K562 (cell line): ENCODE results near the gene MIEF1. TPM values are rescaled to one million over a fixed set of nuclear protein-coding genes. Genes with fewer than 3 reads are reported as not detected.
A peak's percentile ranks its signal among the peaks of the same experiment; 100 is the strongest.

ENCODE experiments used
- DACH1 ChIP-seq: fragments of 450-650 bp; IDR thresholded peaks from 2 replicates; pipeline ENCODE4 v1.6.1; 2018; ENCODE audit not compliant: partially characterized antibody
- EZH2 ChIP-seq: IDR thresholded peaks from 2 replicates; pipeline ENCODE4 v1.6.1; 2012; ENCODE audit warnings: low read depth, mild to moderate bottlenecking, inconsistent platforms, low read length, borderline replicate concordance
- HNRNPH1 ChIP-seq: fragments of 200-400 bp; formaldehyde crosslinking; optimal IDR thresholded peaks from 2 replicates; pipeline ENCODE3; 2017; ENCODE audit warnings: low read depth, mild to moderate bottlenecking, low read length, moderate library complexity
- NEUROD1 ChIP-seq: fragments of 150-350 bp; IDR thresholded peaks from 2 replicates; pipeline ENCODE4 v1.6.1; 2014; ENCODE audit warnings: borderline replicate concordance, low read length, low read depth; ENCODE audit not compliant: partially characterized antibody
- RUNX1 ChIP-seq: sonication (generic); IDR thresholded peaks from 2 replicates; pipeline ENCODE4 v1.6.1; 2016; ENCODE audit warnings: antibody characterized with exemption, low read depth
- SMC3 ChIP-seq: conservative IDR thresholded peaks from 2 replicates; pipeline ENCODE4 v1.6.1; 2011; ENCODE audit warnings: low read depth, low read length, improper control_type of control experiment; ENCODE audit not compliant: insufficient read depth
- SNIP1 ChIP-seq: fragments of 450-650 bp; IDR thresholded peaks from 2 replicates; pipeline ENCODE4 v1.7.1; 2017; ENCODE audit warnings: low read depth, mild to moderate bottlenecking
- STAT5B ChIP-seq: fragments of 250-450 bp; sonication (Bioruptor Pico); IDR thresholded peaks from 2 replicates; pipeline ENCODE4 v1.8.0; 2021; ENCODE audit warnings: mild to moderate bottlenecking, inconsistent platforms
- TAF15 ChIP-seq: fragments of 200-400 bp; formaldehyde crosslinking; IDR thresholded peaks from 2 replicates; pipeline ENCODE4 v1.6.1; 2017; ENCODE audit warnings: mild to moderate bottlenecking, low read depth, low read length, moderate library complexity
- ZBTB17 ChIP-seq: fragments of 450-650 bp; formaldehyde crosslinking; IDR thresholded peaks from 2 replicates; pipeline ENCODE4 v1.4.0; 2020; ENCODE audit warnings: mild to moderate bottlenecking
- ZBTB2 ChIP-seq: fragments of 450-650 bp; IDR thresholded peaks from 2 replicates; pipeline ENCODE4 v1.6.1; 2016; ENCODE audit warnings: antibody characterized with exemption
- ZFP1 ChIP-seq: fragments of 450-650 bp; formaldehyde crosslinking; IDR thresholded peaks from 2 replicates; pipeline ENCODE4 v1.4.0; 2020; ENCODE audit warnings: mild to moderate bottlenecking, mixed read lengths
- ZFP30 ChIP-seq: fragments of 250-450 bp; sonication (Bioruptor Pico); IDR thresholded peaks from 2 replicates; pipeline ENCODE4 v1.8.0; 2022; ENCODE audit warnings: moderate library complexity, mild to moderate bottlenecking, inconsistent platforms, borderline replicate concordance
- ZNF124 ChIP-seq: sonication (generic); formaldehyde crosslinking; IDR thresholded peaks from 2 replicates; pipeline ENCODE4 v1.8.1; 2022; ENCODE audit warnings: missing genetic modification reagents
- ZNF175 ChIP-seq: fragments of 200-800 bp; sonication (Bioruptor generic); IDR thresholded peaks from 2 replicates; pipeline ENCODE4 v1.6.1; 2016; ENCODE audit warnings: low read depth, mild to moderate bottlenecking, missing genetic modification characterization, missing compliant biosample characterization
- ZNF212 ChIP-seq: fragments of 450-650 bp; formaldehyde crosslinking; IDR thresholded peaks from 2 replicates; pipeline ENCODE4 v1.4.0; 2020; ENCODE audit warnings: mild to moderate bottlenecking
- ZNF253 ChIP-seq: fragments of 250-450 bp; sonication (Bioruptor Pico); conservative IDR thresholded peaks from 2 replicates; pipeline ENCODE4 v1.6.1; 2021; ENCODE audit warnings: mild to moderate bottlenecking
- ZNF316 ChIP-seq: fragments of 450-650 bp; IDR thresholded peaks from 2 replicates; pipeline ENCODE4 v1.6.1; 2016
- ZNF76 ChIP-seq: fragments of 250-450 bp; sonication (Bioruptor Pico); IDR thresholded peaks from 2 replicates; pipeline ENCODE4 v1.4.0; 2020; ENCODE audit warnings: mild to moderate bottlenecking, moderate library complexity, borderline replicate concordance
- ZSCAN29 ChIP-seq: fragments of 450-650 bp; IDR thresholded peaks from 2 replicates; pipeline ENCODE4 v1.6.1; 2017
- polyA plus RNA-seq, 8 experiments: library from polyadenylated mRNA; depleted of rRNA in 4 of 8; stranded (reverse) in 5 of 8; unstranded in 3 of 8; fragments of >200 nt; fragmentation: Nextera tagmentation in 2 of 8; fragmentation: Illumina TruSeq in 1 of 8; extraction: Ambion mirVana in 2 of 8; extraction: Trizol in 1 of 8; gene quantifications; 2 replicates each; pipeline versions ENCODE4 v1.2.1 to v1.2.3, GENCODE V29; 2011 to 2014; ENCODE audit warnings: inconsistent platforms in 1 of 8, missing spikeins in 1 of 8
- total RNA-seq, 7 experiments: library from RNA; depleted of rRNA in 6 of 7; stranded (reverse); fragments of >200 nt in 6 of 7; fragmentation: Illumina TruSeq in 2 of 7; extraction: Trizol in 2 of 7; gene quantifications; 2 replicates each; pipeline versions ENCODE4 v1.2.1 to v1.2.3, GENCODE V29; 2011 to 2021; ENCODE audit warnings: low replicate concordance in 1 of 7
- TF ChIP-seq, protein P1 (sequence below): sonication (generic); formaldehyde crosslinking; IDR thresholded peaks from 2 replicates; pipeline ENCODE4 v1.8.1; 2023; ENCODE audit warnings: mild to moderate bottlenecking, missing genetic modification reagents
- TF ChIP-seq, protein P2 (sequence below): fragments of 450-650 bp; formaldehyde crosslinking; IDR thresholded peaks from 2 replicates; pipeline ENCODE4 v1.4.0; 2020; ENCODE audit warnings: mild to moderate bottlenecking, moderate library complexity
- TF ChIP-seq, protein P3 (sequence below): IDR thresholded peaks from 2 replicates; pipeline ENCODE4 v1.6.1; 2012; ENCODE audit warnings: low read depth, low read length, improper control_type of control experiment, borderline replicate concordance

MIEF1 gene
- total and polyA plus RNA-seq, 9 of the 15 experiments (the other 6 are each of a cell fraction or from before 2014, with no cell fraction given) = 10.9 to 51.8 (median 25.5) TPM

DNA sequence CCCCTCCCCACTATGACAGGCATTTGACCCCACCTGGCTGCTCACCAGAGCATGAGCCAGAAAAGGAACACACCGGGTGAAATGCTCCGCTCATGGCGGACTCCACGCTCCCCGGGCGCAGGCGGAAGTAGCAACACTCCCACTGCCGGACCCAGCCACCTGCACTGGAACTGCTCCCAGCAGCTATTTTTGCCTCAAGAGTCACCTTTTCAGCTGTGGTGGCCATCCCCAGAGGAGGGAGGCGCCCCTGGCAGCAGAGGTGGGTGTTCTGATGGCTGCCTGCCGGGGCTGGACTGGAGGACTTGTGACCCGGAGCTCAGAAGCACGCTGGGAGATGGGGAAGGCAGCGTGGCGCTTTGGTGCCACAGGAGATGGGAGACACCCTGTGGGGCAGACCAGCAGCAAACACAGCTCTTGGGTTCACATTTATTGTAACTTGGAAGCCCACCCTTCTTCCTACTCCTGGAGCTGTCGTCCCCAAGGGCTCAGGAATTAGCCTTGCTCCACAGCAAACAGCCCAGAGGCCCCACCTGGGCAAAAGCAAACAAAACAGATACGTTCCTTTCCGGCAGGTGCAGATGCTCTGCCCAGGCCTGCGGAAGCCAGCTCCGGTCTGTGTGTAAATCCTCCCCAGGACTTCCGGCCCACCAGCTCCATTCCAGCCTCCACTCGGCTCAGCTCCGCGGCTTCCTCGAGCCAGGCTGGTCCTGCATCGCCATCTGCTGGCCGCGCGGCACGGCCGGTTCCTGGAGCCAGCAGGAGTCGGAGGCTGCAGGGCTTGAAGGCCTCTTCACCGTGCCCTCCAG is 26.8 kb downstream of the MIEF1 start (continued):
- TF ChIP-seq ZFP30 (CRISPR knock-in tag) (no peak), STAT5B (CRISPR knock-in tag) (no peak), DACH1 (peak; percentile 18), HNRNPH1 (no peak), NEUROD1 (peak; percentile 100), ZNF212 (CRISPR knock-in tag) (no peak), ZFP1 (CRISPR knock-in tag) (no peak), EZH2 (no peak), TAF15 (no peak), SNIP1 (no peak), ZNF76 (CRISPR knock-in tag) (0 out of 2 replicates have a peak, but pooled peaks have one; percentile 26), ZNF124 (CRISPR knock-in tag) (no peak), ZBTB17 (CRISPR knock-in tag) (0 out of 2 replicates have a peak, but pooled peaks have one; percentile 44), SMC3 (peak; percentile 97), ZBTB2 (no peak), ZNF175 (no peak), RUNX1 (no peak), ZNF316 (no peak), ZSCAN29 (peak; percentile 73; the same call in 1 of the 2 replicates), ZNF253 (CRISPR knock-in tag) (no peak)
- TF ChIP-seq, protein P1, sequence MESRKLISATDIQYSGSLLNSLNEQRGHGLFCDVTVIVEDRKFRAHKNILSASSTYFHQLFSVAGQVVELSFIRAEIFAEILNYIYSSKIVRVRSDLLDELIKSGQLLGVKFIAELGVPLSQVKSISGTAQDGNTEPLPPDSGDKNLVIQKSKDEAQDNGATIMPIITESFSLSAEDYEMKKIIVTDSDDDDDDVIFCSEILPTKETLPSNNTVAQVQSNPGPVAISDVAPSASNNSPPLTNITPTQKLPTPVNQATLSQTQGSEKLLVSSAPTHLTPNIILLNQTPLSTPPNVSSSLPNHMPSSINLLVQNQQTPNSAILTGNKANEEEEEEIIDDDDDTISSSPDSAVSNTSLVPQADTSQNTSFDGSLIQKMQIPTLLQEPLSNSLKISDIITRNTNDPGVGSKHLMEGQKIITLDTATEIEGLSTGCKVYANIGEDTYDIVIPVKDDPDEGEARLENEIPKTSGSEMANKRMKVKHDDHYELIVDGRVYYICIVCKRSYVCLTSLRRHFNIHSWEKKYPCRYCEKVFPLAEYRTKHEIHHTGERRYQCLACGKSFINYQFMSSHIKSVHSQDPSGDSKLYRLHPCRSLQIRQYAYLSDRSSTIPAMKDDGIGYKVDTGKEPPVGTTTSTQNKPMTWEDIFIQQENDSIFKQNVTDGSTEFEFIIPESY (CRISPR knock-in tag) = peak; percentile 91
- TF ChIP-seq, protein P2, sequence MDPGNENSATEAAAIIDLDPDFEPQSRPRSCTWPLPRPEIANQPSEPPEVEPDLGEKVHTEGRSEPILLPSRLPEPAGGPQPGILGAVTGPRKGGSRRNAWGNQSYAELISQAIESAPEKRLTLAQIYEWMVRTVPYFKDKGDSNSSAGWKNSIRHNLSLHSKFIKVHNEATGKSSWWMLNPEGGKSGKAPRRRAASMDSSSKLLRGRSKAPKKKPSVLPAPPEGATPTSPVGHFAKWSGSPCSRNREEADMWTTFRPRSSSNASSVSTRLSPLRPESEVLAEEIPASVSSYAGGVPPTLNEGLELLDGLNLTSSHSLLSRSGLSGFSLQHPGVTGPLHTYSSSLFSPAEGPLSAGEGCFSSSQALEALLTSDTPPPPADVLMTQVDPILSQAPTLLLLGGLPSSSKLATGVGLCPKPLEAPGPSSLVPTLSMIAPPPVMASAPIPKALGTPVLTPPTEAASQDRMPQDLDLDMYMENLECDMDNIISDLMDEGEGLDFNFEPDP (CRISPR knock-in tag) = no peak
- TF ChIP-seq, protein P3, sequence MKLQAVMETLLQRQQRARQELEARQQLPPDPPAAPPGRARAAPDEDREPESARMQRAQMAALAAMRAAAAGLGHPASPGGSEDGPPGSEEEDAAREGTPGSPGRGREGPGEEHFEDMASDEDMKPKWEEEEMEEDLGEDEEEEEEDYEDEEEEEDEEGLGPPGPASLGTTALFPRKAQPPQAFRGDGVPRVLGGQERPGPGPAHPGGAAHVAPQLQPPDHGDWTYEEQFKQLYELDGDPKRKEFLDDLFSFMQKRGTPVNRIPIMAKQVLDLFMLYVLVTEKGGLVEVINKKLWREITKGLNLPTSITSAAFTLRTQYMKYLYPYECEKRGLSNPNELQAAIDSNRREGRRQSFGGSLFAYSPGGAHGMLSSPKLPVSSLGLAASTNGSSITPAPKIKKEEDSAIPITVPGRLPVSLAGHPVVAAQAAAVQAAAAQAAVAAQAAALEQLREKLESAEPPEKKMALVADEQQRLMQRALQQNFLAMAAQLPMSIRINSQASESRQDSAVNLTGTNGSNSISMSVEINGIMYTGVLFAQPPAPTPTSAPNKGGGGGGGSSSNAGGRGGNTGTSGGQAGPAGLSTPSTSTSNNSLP = no peak
